GM12878 (cell line): ENCODE data around the gene OGDHL. TPM values are rescaled to one million over a fixed set of nuclear protein-coding genes. Genes with fewer than 3 reads are reported as not detected.

ENCODE experiments used
- ATAC-seq: fragments of 200-7000 bp; cut with Tn5 transposase; 3 replicates; pipeline ENCODE4 v1.9.1; 2020; ENCODE audit warnings: mild to moderate bottlenecking, moderate library complexity
- BruUV-seq: library from RNA; stranded (reverse); fragments of 400-500 nt; replicated peaks from 2 replicates; lab custom pipeline; 2021; lab: Mats Ljungman, UMichigan
- CTCF ChIA-PET: fragments of 300-600 bp; sonication (Branson Sonifier 250); formaldehyde crosslinking; extraction: SDS; loops from one replicate; lab custom pipeline; 2021; ENCODE audit warnings: inconsistent platforms; lab: Yijun Ruan, JAX
- POLR2A ChIA-PET: fragments of 350-600 bp; formaldehyde crosslinking; extraction: SDS; loops from one replicate; lab custom pipeline; 2021; ENCODE audit warnings: inconsistent platforms; lab: Charles Lee
- RAD21 ChIA-PET: fragments of 300-600 bp; sonication (Branson Sonifier 250); formaldehyde crosslinking; loops from one replicate; lab custom pipeline; 2023; ENCODE audit warnings: antibody characterized with exemption; ENCODE audit not compliant: unreplicated experiment; lab: Charles Lee
- SMC1A ChIA-PET: fragments of 300-600 bp; sonication (Branson Sonifier 250); formaldehyde crosslinking; loops from one replicate; lab custom pipeline; 2023; ENCODE audit not compliant: unreplicated experiment, uncharacterized antibody; lab: Charles Lee
- DNase-seq: peaks from one replicate; pipeline ENCODE4 v3.0.0-alpha.2; 2011; ENCODE audit warnings: low read depth, low spot score
- FAIRE-seq: peaks from 3 replicates; lab custom pipeline; 2011; peaks lifted over from hg19 to GRCh38; lab: Jason Lieb, UNC
- H2AFZ ChIP-seq: 2 replicates; pipeline ENCODE4 v1.6.0; 2011; ENCODE audit warnings: low read depth, low read length, control low read depth; ENCODE audit not compliant: control insufficient read depth
- H3K27ac ChIP-seq: 2 replicates; pipeline ENCODE4 v1.5.1; 2011; ENCODE audit warnings: control low read depth; ENCODE audit not compliant: control insufficient read depth, insufficient read depth
- H3K27me3 ChIP-seq, 2 experiments: replicated peaks in 1 of 2; 2 replicates each; pipeline versions ENCODE4 v1.6.0 to v1.6.1; 2011; ENCODE audit warnings: low read length in 1 of 2; ENCODE audit not compliant: control insufficient read depth in 2 of 2, insufficient read depth in 2 of 2
- H3K36me3 ChIP-seq, 2 experiments: 2 replicates each; pipeline ENCODE4 v1.5.1; 2011; ENCODE audit warnings: low read length in 1 of 2; ENCODE audit not compliant: control insufficient read depth in 2 of 2, insufficient read depth in 2 of 2
- H3K4me1 ChIP-seq: 2 replicates; pipeline ENCODE4 v1.6.1; 2011; ENCODE audit warnings: mild to moderate bottlenecking, low read length, moderate library complexity, mixed read lengths; ENCODE audit not compliant: control insufficient read depth, insufficient read depth
- H3K4me2 ChIP-seq: 2 replicates; pipeline ENCODE4 v1.6.0; 2011; ENCODE audit warnings: control low read depth; ENCODE audit not compliant: control insufficient read depth, insufficient read depth
- H3K4me3 ChIP-seq: fragments of 200-600 bp; sonication (generic); 2 replicates; pipeline ENCODE4 v1.5.1; 2016
- H3K79me2 ChIP-seq: 2 replicates; pipeline ENCODE4 v1.6.0; 2011; ENCODE audit warnings: low read length; ENCODE audit not compliant: control insufficient read depth, insufficient read depth
- H3K9ac ChIP-seq: 2 replicates; pipeline ENCODE4 v1.8.0; 2011; ENCODE audit warnings: low read length, control low read depth, mixed read lengths; ENCODE audit not compliant: control insufficient read depth, insufficient read depth
- H3K9me3 ChIP-seq: replicated peaks from 3 replicates; pipeline ENCODE4 v1.5.1; 2011; ENCODE audit warnings: mild to moderate bottlenecking, low read length; ENCODE audit not compliant: control insufficient read depth, insufficient read depth
- H4K20me1 ChIP-seq: 2 replicates; pipeline ENCODE4 v1.6.0; 2011; ENCODE audit not compliant: control insufficient read depth, insufficient read depth
- ATF3 ChIP-seq: IDR thresholded peaks from 2 replicates; pipeline ENCODE4 v1.6.1; 2011; ENCODE audit warnings: low read depth, mild to moderate bottlenecking, low read length, moderate library complexity, borderline replicate concordance; ENCODE audit errors: extremely low read depth
- CTCF ChIP-seq, 3 experiments: IDR thresholded peaks in 2 of 3; conservative IDR thresholded peaks in 1 of 3; 2 replicates each; pipeline ENCODE4 v1.5.1; 2011; ENCODE audit warnings: low read depth in 3 of 3, low read length in 3 of 3, mild to moderate bottlenecking in 3 of 3, control low read depth in 2 of 3, moderate library complexity in 2 of 3, inconsistent platforms in 1 of 3, mixed read lengths in 1 of 3; ENCODE audit not compliant: control insufficient read depth in 2 of 3, insufficient read depth in 1 of 3; ENCODE audit errors: extremely low read depth in 1 of 3
- FOXK2 ChIP-seq: fragments of 450-650 bp; IDR thresholded peaks from 2 replicates; pipeline ENCODE4 v1.6.1; 2017; ENCODE audit warnings: mild to moderate bottlenecking, moderate library complexity
- IKZF1 ChIP-seq: fragments of 450-650 bp; conservative IDR thresholded peaks from 2 replicates; pipeline ENCODE4 v1.6.1; 2017; ENCODE audit warnings: antibody characterized with exemption, mild to moderate bottlenecking
- MTA3 ChIP-seq: IDR thresholded peaks from 2 replicates; pipeline ENCODE4 v1.6.1; 2012; ENCODE audit warnings: low read length, inconsistent platforms, borderline replicate concordance
- NFYB ChIP-seq: IDR thresholded peaks from 2 replicates; pipeline ENCODE4 v1.6.1; 2011; ENCODE audit warnings: low read depth, mild to moderate bottlenecking, low read length, improper control_type of control experiment, moderate library complexity; ENCODE audit not compliant: insufficient read depth
- RCOR1 ChIP-seq: conservative IDR thresholded peaks from 2 replicates; pipeline ENCODE4 v1.6.1; 2012; ENCODE audit warnings: low read depth, low read length, improper control_type of control experiment
- WGBS: methylation state at CpG from one replicate; pipeline ENCODE4 v1.1.6; 2016; ENCODE audit warnings: low lambda C conversion rate; ENCODE audit not compliant: insufficient replicate concordance, insufficient coverage; ENCODE audit errors: missing lambda C conversion rate; 5-methylcytosine and 5-hydroxymethylcytosine counted together
- in situ Hi-C: fragments of 300-500 bp; cut with MboI; formaldehyde crosslinking; loops from 9 replicates; pipeline ENCODE4 v1.14.3; 2018; ENCODE audit warnings: mixed read lengths
- intact Hi-C: fragments of 100-400 bp; cut with micrococcal nuclease; formaldehyde crosslinking; loops from one replicate; pipeline ENCODE4 v1.14.2; 2022; ENCODE audit not compliant: unreplicated experiment
- polyA plus RNA-seq, 11 experiments: library from polyadenylated mRNA; depleted of rRNA in 4 of 11; unstranded in 6 of 11; stranded (reverse) in 5 of 11; fragments of >200 nt; fragmentation: Nextera tagmentation in 4 of 11; fragmentation: Illumina TruSeq in 1 of 11; extraction: Ambion mirVana in 4 of 11; extraction: Trizol in 1 of 11; gene quantifications; 1 replicate in 1 of 11; 2 replicates in 10 of 11; pipeline versions ENCODE4 v1.2.1 to v1.2.3, GENCODE V29; 2011 to 2016; ENCODE audit warnings: inconsistent platforms in 2 of 11, missing spikeins in 2 of 11, low read depth in 1 of 11
- total RNA-seq, 4 experiments: library from RNA; depleted of rRNA in 3 of 4; stranded (reverse); fragments of >200 nt in 3 of 4; fragmentation: Illumina TruSeq in 1 of 4; extraction: Trizol in 1 of 4; gene quantifications; 2 replicates each; pipeline versions ENCODE4 v1.2.1 to v1.2.3, GENCODE V29; 2013 to 2021

Gene OGDHL
- total and polyA plus RNA-seq, 10 of the 15 experiments (the other 5 are each of a cell fraction or from before 2014, with no cell fraction given): 0.02 to 13.3 (median 0.34) TPM

GRCh38 chr10:49736564-49737113 lies 25.5 kb downstream of the OGDHL start:
- BruUV-seq: no TSS peak
- SMC1A ChIA-PET: no interaction called here
- no peaks in the 10 kb centered on the region; the same call in 1 of the 2 replicates for H4K20me1 ChIP-seq
- no peak for FAIRE-seq
- POLR2A ChIA-PET: no interaction called here
- H3K4me2 ChIP-seq: no peak overlapping the region
- no peaks in the 10 kb centered on the region for H3K79me2 ChIP-seq
- H3K4me1 ChIP-seq: no peaks in the 10 kb centered on the region
- in situ Hi-C loops (no loop called here), intact Hi-C loops (no loop called here)
- WGBS: 48% methylated on average over 5 of the region's 5 CpGs
- ATAC-seq: no peak
- TF ChIP-seq FOXK2 (no peak), NFYB (no peak), CTCF (IDR thresholded peaks at IDR 0.05 in 2 of 3, conservative IDR thresholded peaks at IDR 0.05 in 1 of 3; ENCODE audit: control insufficient read depth in 2 of 3, extremely low read depth in 1 of 3, insufficient read depth in 1 of 3, low read depth in 3 of 3, low read length in 3 of 3) (no peak), ATF3 (no peak), RCOR1 (no peak), IKZF1 (no peak), MTA3 (no peak)
- H3K36me3 ChIP-seq: no peaks in the 10 kb centered on the region
- DNase-seq: no peak
- no peaks in the 10 kb centered on the region for H3K27me3 ChIP-seq
- H3K9ac ChIP-seq: no peak overlapping the region
- no peak overlapping the region for H3K4me3 ChIP-seq
- H3K9me3 ChIP-seq: no peaks in the 10 kb centered on the region
- RAD21 ChIA-PET: no interaction called here
- H3K27ac ChIP-seq: no peak overlapping the region
- CTCF ChIA-PET: no interaction called here
- H2AFZ ChIP-seq: no peak overlapping the region
